Umbilical cord (tissue), 2 donors: ENCODE data around the gene SPHK1. TPM values are rescaled to one million over a fixed set of nuclear protein-coding genes. Genes with fewer than 3 reads are reported as not detected.
A peak's percentile ranks its signal among the peaks of the same experiment; 100 is the strongest.
"Not testable (repeated sequence)": the region's sequence is repeated elsewhere in the genome, so short reads cannot be mapped to it uniquely, and the experiment has no call there.

Experiments
- DNase-seq: peaks from one replicate; pipeline ENCODE4 v3.0.0-alpha.2; 2015; ENCODE audit warnings: low spot score
- total RNA-seq: library from RNA; depleted of rRNA; stranded (reverse); fragments of >200 nt; gene quantifications from one replicate; pipeline ENCODE4 v1.2.3, GENCODE V29; 2014; ENCODE audit warnings: low replicate concordance; ENCODE audit not compliant: insufficient read depth

SPHK1 gene
- total RNA-seq = 2.9 TPM

- peak; percentile 83 for DNase-seq
Observed at GRCh38 chr17:76384222-76384986, at the start of gene SPHK1. SPHK1 (plus strand) TSS chr17:76384609; CDS start chr17:76385645, 1,036 bp downstream.

GRCh38 chr17:76335716-76336381 lies 48.6 kb upstream of the SPHK1 start:
- no peak for DNase-seq

- no peak for DNase-seq
Observed at GRCh38 chr17:76336756-76337412, 47.5 kb upstream of the SPHK1 start.

GRCh38 chr17:76337413-76337777 lies 47.0 kb upstream of the SPHK1 start:
- no peak for DNase-seq

- no peak for DNase-seq
Observed at GRCh38 chr17:76341301-76341700, 43.1 kb upstream of the SPHK1 start.

GRCh38 chr17:76343106-76343505 lies 41.3 kb upstream of the SPHK1 start:
- no peak for DNase-seq

- DNase-seq = no peak
Observed at GRCh38 chr17:76345377-76345974, 38.9 kb upstream of the SPHK1 start.

GRCh38 chr17:76346936-76347335 lies 37.5 kb upstream of the SPHK1 start:
- DNase-seq = not testable (repeated sequence)

- DNase-seq = no peak
Observed at GRCh38 chr17:76350463-76350862, 33.9 kb upstream of the SPHK1 start.

- DNase-seq = no peak
Observed at GRCh38 chr17:76351526-76352071, 32.8 kb upstream of the SPHK1 start.

GRCh38 chr17:76353004-76353598 lies 31.3 kb upstream of the SPHK1 start:
- DNase-seq = peak; percentile 22

- peak; percentile 97 for DNase-seq
Observed at GRCh38 chr17:76353599-76354316, 30.7 kb upstream of the SPHK1 start, which contains the start of gene PRPSAP1. PRPSAP1 (minus strand) TSS chr17:76353916; CDS start chr17:76353703, 213 bp downstream.

GRCh38 chr17:76354317-76354729 lies 30.1 kb upstream of the SPHK1 start:
- DNase-seq = no peak

GRCh38 chr17:76354747-76355310 lies 29.6 kb upstream of the SPHK1 start:
- no peak for DNase-seq

- DNase-seq = no peak
Observed at GRCh38 chr17:76356803-76357456, 27.5 kb upstream of the SPHK1 start.

- no peak for DNase-seq
Observed at GRCh38 chr17:76357597-76358158, 26.7 kb upstream of the SPHK1 start.

GRCh38 chr17:76359375-76359774 lies 25.0 kb upstream of the SPHK1 start:
- DNase-seq = no peak

- DNase-seq = not testable (repeated sequence)
Observed at GRCh38 chr17:76359776-76360175, 24.6 kb upstream of the SPHK1 start.

GRCh38 chr17:76360461-76360860 lies 23.9 kb upstream of the SPHK1 start:
- no peak for DNase-seq
